PC-9 (cell line): Measurements from ENCODE around the gene POLD4. TPM values are rescaled to one million over a fixed set of nuclear protein-coding genes. Genes with fewer than 3 reads are reported as not detected.

Source experiments
- total RNA-seq: library from RNA; stranded (reverse); gene quantifications from 2 replicates; pipeline ENCODE4 v1.2.3, GENCODE V29; 2021

Gene POLD4
- total RNA-seq, 1 experiment from 2014 or later: 67.1 TPM

Other genes starting within 250 kb of the POLD4 start
- 117 and 120 TPM in 2 replicates for gene KDM2A, start 234.3 kb downstream of the POLD4 start, total RNA-seq
- 76.7 and 102 TPM in 2 replicates for gene GRK2, start 87.1 kb downstream of the POLD4 start, total RNA-seq
- 79.6 and 93.2 TPM in 2 replicates for gene ANKRD13D, start 64.2 kb downstream of the POLD4 start, total RNA-seq
- gene SSH3, start 50.0 kb downstream of the POLD4 start, total RNA-seq: 97.8 and 124 TPM in 2 replicates
- gene CLCF1, start 20.1 kb upstream of the POLD4 start, total RNA-seq: 15.9 and 17.0 TPM in 2 replicates
- gene RAD9A, start 38.4 kb upstream of the POLD4 start, total RNA-seq: 62.8 and 79.8 TPM in 2 replicates
- gene PPP1CA, start 48.3 kb upstream of the POLD4 start, total RNA-seq: 306 and 351 TPM in 2 replicates
- gene TBC1D10C, start 50.5 kb upstream of the POLD4 start, total RNA-seq: 0.58 TPM in 1 of 2 replicates, not detected in the other
- gene CARNS1, start 62.1 kb upstream of the POLD4 start, total RNA-seq: 0.15 and 0.35 TPM in 2 replicates
- gene RPS6KB2, start 74.9 kb upstream of the POLD4 start, total RNA-seq: 52.0 and 54.0 TPM in 2 replicates
- gene PTPRCAP, start 84.1 kb upstream of the POLD4 start, total RNA-seq: 1.2 and 1.3 TPM in 2 replicates
- 129 and 161 TPM in 2 replicates for gene CORO1B, start 89.9 kb upstream of the POLD4 start, total RNA-seq
- gene GPR152, start 99.2 kb upstream of the POLD4 start, total RNA-seq: not detected in 2 replicates
- 2.0 and 2.5 TPM in 2 replicates for gene CABP4, start 101.8 kb upstream of the POLD4 start, total RNA-seq
- 85.7 and 125 TPM in 2 replicates for gene TMEM134, start 115.7 kb upstream of the POLD4 start, total RNA-seq
- 95.3 and 125 TPM in 2 replicates for gene AIP, start 129.5 kb upstream of the POLD4 start, total RNA-seq
- 84.0 and 116 TPM in 2 replicates for gene PITPNM1, start 151.8 kb upstream of the POLD4 start, total RNA-seq
- 80.0 and 89.3 TPM in 2 replicates for gene CDK2AP2, start 154.6 kb upstream of the POLD4 start, total RNA-seq
- gene CABP2, start 169.9 kb upstream of the POLD4 start, total RNA-seq: not detected in 2 replicates
- gene GSTP1, start 230.3 kb upstream of the POLD4 start, total RNA-seq: 2,063 and 2,645 TPM in 2 replicates